Endothelial cell of coronary artery (primary cell): ENCODE data around the gene ZNG1A. TPM values are rescaled to one million over a fixed set of nuclear protein-coding genes. Genes with fewer than 3 reads are reported as not detected.

Experiments
- total RNA-seq: library from RNA; depleted of rRNA; stranded (reverse); fragments of >200 nt; gene quantifications from 2 replicates; pipeline ENCODE4 v1.2.3, GENCODE V29; 2014

ZNG1A gene
- 35.3 and 42.0 TPM in 2 replicates for total RNA-seq

DNA sequence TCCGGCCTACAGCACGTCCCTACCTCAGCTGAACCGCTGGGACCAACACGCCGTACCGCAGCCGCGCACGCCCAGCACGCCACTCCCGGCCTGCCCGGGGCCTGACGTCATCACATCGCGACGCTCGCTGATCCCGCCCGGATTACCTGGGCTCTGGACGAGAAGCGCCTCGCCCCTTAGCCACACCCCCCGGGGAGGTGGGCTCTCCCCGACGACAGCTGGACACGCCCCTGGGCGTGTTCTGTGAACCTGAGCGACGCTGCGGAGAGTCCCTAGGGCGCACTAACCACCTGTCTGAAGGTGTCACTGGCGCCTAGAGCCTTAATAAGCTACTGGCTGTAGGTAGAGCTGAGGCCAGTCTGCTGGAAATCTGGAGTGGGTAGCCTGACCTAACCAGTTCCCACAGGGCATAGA, at the start of gene ZNG1A:
Gene ZNG1A (minus strand): TSS at position 87 of the 414 bp plus-strand sequence. CDS start 87 bp downstream, outside the sequence.

DNA sequence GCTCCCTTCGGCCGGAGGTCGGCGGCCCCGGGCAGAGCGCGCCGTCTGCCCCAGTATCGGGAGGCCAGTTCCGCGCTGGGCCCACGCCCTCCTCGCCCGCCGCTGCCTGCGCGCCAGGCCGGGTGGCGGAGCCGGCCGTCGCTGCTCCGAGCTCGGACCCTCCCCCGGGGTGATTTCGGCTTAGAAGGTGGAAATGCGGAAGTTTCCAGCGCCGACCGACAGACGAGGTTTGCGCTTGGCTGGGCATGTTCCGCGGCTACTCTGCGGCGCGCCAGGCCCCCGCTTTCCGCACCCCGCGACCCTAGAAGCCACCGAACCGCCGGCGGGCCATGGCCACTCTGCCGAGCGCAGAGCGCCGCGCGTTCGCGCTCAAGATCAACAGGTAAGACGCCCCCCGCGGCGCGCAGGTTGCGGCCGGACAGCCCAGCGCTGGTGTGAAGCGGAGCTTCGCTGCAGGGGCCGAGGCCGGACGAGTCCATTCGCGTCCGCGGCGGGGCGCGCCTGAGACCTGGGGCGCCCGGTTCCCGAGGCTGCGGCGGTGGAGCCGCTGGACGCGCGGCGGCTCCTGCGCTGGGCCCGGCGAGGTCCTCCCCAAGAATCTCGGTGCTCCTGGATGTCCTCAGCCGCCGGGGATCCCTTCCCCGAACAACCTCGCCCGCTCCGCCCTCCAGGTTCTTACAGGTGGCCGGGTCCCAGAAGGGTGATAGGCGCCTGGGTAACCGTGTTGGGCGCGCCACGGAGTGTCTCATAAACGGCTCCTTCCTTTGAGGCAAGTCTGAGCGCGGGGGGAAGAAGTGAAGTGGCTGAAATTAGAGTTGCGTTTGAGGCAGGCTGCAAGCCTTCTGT, 36.0 kb upstream of the ZNG1A start, which contains the start of gene DOCK8:
Gene DOCK8 (plus strand): TSS at position 218 of the 846 bp plus-strand sequence. CDS start 112 bp downstream, at position 330.

DNA sequence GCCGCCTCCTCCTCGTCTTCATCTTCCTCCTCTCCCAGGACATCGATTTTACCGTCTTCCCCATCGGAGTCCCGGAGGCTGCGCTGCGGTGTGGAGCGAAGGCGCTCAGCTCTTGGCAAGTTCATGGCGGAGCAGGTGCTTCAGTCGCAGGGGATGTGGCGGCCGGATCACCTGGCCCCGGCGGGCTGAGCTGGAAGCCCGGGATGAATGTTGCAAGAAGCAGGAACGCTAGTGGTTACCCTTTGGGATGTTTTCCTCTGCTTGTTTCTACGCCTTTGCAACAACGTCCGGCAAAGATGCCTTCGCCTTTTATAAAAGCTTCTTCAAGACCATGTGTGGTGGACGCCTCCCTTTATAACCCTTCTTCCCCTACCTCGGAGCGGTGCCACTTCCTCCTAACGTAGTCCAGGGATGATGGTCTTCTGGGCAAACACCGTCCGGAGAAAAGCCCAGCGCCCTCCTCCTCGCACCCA, 60.8 kb downstream of the ZNG1A start, which contains the start of gene FOXD4:
Gene FOXD4 (minus strand): TSS at position 423 of the 473 bp plus-strand sequence. CDS start 298 bp downstream, at position 125.

Other genes with a start within 250 kb of the ZNG1A start
- gene WASHC1, start 149.6 kb downstream of the ZNG1A start, total RNA-seq = 4.9 and 5.6 TPM in 2 replicates
- 0.09 and 0.19 TPM in 2 replicates for gene FOXD4, start 60.6 kb downstream of the ZNG1A start, total RNA-seq
- 0.36 and 0.56 TPM in 2 replicates for gene DOCK8, start 35.8 kb upstream of the ZNG1A start, total RNA-seq